HEK293 (cell line): ENCODE data around the gene DNAJB2.

Experiments
- CTCF ChIP-seq: fragments of 450-650 bp; formaldehyde crosslinking; IDR thresholded peaks from 2 replicates; pipeline ENCODE4 v1.5.1; 2016; ENCODE audit warnings: missing biosample characterization, missing genetic modification characterization
- OSR2 ChIP-seq: fragments of 450-650 bp; formaldehyde crosslinking; IDR thresholded peaks from 2 replicates; pipeline ENCODE4 v1.5.1; 2016; ENCODE audit warnings: missing biosample characterization, missing genetic modification characterization
- REST ChIP-seq: fragments of 450-650 bp; formaldehyde crosslinking; IDR thresholded peaks from 2 replicates; pipeline ENCODE4 v1.5.1; 2016; ENCODE audit warnings: missing biosample characterization, missing genetic modification characterization
- ZBTB49 ChIP-seq: fragments of 450-650 bp; formaldehyde crosslinking; IDR thresholded peaks from 2 replicates; pipeline ENCODE4 v1.5.1; 2016; ENCODE audit warnings: missing biosample characterization, missing genetic modification characterization, low read depth
- ZNF302 ChIP-seq: fragments of 450-650 bp; formaldehyde crosslinking; IDR thresholded peaks from 2 replicates; pipeline ENCODE4 v1.5.1; 2016; ENCODE audit warnings: missing biosample characterization, missing genetic modification characterization, low read depth
- ZNF76 ChIP-seq: fragments of 450-650 bp; formaldehyde crosslinking; IDR thresholded peaks from 2 replicates; pipeline ENCODE4; 2016; ENCODE audit warnings: low read depth, missing biosample characterization, missing genetic modification characterization, borderline replicate concordance

- TF ChIP-seq ZNF76 (tag by site-specific recombination) (no peak), CTCF (tag by site-specific recombination) (no peak), REST (tag by site-specific recombination) (no peak), ZBTB49 (tag by site-specific recombination) (no peak), ZNF302 (no peak), OSR2 (tag by site-specific recombination) (no peak)
Observed at GRCh38 chr2:219245899-219246230, 33.3 kb upstream of the DNAJB2 start.
